Mucosa of descending colon (tissue), 3 donors: ENCODE measurements around the gene EPB41L2. TPM values are rescaled to one million over a fixed set of nuclear protein-coding genes. Genes with fewer than 3 reads are reported as not detected.
A peak's percentile ranks its signal among the peaks of the same experiment; 100 is the strongest.

Experiments
- ATAC-seq: fragments of 200-7000 bp; cut with Tn5 transposase; one replicate; pipeline ENCODE4 v1.9.1; 2020; ENCODE audit warnings: mild to moderate bottlenecking, moderate library complexity
- DNase-seq, 3 donors: peaks; one replicate each; pipeline ENCODE4 v3.0.0-alpha.2; 2020
- H3K36me3 ChIP-seq: fragments of 200-600 bp; one replicate; pipeline ENCODE4 v1.8.0; 2021; ENCODE audit warnings: low read depth, mild to moderate bottlenecking
- H3K4me1 ChIP-seq: fragments of 200-600 bp; one replicate; pipeline ENCODE4 v1.8.0; 2021; ENCODE audit warnings: low read depth, mild to moderate bottlenecking
- H3K4me3 ChIP-seq: fragments of 200-600 bp; one replicate; pipeline ENCODE4 v1.8.0; 2021; ENCODE audit warnings: mild to moderate bottlenecking
- H3K9me3 ChIP-seq: fragments of 200-600 bp; one replicate; pipeline ENCODE4 v1.8.0; 2021; ENCODE audit warnings: mild to moderate bottlenecking
- intact Hi-C, 2 donors: fragments of 100-400 bp; cut with DNase I in 1 of 2; cut with micrococcal nuclease in 1 of 2; formaldehyde crosslinking; loops; one replicate each; pipeline versions ENCODE4 v1.11.0 to v1.11.1; 2022; cut with DNase I, micrococcal nuclease
- total RNA-seq, 3 donors: library from RNA; stranded (reverse); fragmentation: NEBNext Ultra II Directional in 2 of 3; extraction: Animal tissue kit (Norgen Biotek cat#: 25700) in 2 of 3; gene quantifications; one replicate each; pipeline versions ENCODE4 v1.2.1 to v1.2.4, GENCODE V29; 2021 to 2023
- TF ChIP-seq, protein P1 (sequence below): fragments of 200-600 bp; IDR thresholded peaks from one replicate; pipeline ENCODE4 v1.8.0; 2022; ENCODE audit warnings: antibody characterized with exemption, mild to moderate bottlenecking
- donor health status: DM: no; HTN: no; CAD: no; lungs with moderate emphysema.
- donor health status: DM: no; HTN: no; CAD: no.
- donor health status: DM: no; HTN: yes; CAD: no.

Gene EPB41L2
- total RNA-seq, 3 donors from 2014 or later, result 80.1 to 148 (median 93.0) TPM

DNA sequence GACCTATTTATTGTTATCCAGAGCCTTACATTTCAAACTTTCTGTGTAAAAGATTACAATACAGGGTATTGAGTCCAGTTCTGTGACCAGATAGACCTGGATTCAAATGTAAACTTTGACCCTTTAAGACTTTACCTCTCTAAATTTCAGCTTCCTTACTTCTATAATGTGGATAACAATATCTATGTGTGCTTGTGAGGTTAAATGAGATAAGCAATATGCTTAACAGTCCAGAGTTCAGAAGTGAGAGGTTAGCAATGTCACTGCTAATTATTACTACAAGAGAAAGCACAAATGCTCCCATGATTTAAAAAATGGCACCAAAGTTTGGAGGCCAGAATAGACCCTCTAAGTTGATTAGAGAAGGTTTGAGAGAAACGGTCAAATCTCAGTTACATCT is 27.5 kb downstream of the EPB41L2 start:
- intact Hi-C loops, result no loop called here
- TF ChIP-seq, protein P1, sequence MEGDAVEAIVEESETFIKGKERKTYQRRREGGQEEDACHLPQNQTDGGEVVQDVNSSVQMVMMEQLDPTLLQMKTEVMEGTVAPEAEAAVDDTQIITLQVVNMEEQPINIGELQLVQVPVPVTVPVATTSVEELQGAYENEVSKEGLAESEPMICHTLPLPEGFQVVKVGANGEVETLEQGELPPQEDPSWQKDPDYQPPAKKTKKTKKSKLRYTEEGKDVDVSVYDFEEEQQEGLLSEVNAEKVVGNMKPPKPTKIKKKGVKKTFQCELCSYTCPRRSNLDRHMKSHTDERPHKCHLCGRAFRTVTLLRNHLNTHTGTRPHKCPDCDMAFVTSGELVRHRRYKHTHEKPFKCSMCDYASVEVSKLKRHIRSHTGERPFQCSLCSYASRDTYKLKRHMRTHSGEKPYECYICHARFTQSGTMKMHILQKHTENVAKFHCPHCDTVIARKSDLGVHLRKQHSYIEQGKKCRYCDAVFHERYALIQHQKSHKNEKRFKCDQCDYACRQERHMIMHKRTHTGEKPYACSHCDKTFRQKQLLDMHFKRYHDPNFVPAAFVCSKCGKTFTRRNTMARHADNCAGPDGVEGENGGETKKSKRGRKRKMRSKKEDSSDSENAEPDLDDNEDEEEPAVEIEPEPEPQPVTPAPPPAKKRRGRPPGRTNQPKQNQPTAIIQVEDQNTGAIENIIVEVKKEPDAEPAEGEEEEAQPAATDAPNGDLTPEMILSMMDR, result no peak
- no peaks in the 10 kb centered on the region for H3K9me3 ChIP-seq
- H3K4me3 ChIP-seq, result no peak overlapping the region
- peaks cover 3% of the 10 kb centered on the region for H3K4me1 ChIP-seq
- DNase-seq, result no peak
- no peaks in the 10 kb centered on the region for H3K36me3 ChIP-seq
- peak; percentile 51 for ATAC-seq

DNA sequence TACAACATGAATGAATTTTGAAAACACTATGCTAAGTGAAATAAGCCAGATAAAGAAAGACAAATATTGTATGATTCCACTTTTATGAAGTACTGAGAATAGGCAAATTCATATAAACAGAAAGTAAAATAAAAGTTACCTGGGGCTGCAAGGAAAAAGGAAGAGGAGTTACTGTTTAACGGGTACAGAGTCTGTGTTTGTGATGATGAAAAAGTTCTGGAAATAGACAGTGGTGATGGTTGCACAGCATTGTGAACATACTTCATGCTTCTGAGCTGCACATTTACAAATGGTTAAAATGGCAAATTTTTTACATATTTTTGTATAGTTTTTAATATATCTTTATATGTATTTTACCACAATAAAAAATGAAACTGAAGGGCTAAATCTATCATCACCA is 29.4 kb downstream of the EPB41L2 start:
- Histone ChIP-seq H3K9me3 (no peaks in the 10 kb centered on the region), H3K4me3 (no peak overlapping the region), H3K4me1 (peaks cover 9% of the 10 kb centered on the region), H3K36me3 (no peaks in the 10 kb centered on the region)
- intact Hi-C loops, result no loop called here
- DNase-seq, result no peak
- no peak for ATAC-seq
- TF ChIP-seq, protein P1, result no peak

DNA sequence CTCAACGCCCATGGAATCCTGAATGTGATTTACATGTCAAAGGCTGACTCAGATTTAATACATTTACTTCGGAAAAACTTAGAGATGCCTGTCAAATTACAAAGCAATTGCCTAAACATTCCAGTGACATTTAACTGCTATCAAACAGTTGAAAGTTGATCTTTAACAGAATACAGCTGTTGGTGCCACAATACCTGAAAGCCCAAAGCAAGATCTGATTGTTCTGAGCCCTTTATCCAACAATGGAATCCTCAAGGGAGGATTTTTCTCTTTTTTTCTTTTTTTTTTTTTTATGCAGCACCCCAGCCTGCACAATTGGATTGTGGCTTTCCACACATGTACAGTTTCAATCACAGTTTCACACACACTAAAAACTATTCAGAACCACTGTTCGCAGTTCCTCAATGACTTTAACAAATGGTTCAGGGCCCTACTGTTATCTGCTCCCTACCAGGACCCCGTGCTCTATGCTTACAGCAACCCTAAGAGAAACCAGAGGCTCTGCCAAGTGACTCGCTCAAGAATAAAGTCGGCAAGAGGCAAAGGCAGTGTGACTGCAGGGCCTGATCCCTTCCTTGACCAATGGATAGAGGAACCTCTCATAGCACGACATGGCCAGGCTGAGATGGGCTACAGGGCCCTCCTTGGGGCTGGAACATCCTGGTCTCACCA is 33.3 kb downstream of the EPB41L2 start:
- intact Hi-C loops, result no loop called here
- H3K36me3 ChIP-seq, result no peaks in the 10 kb centered on the region
- H3K9me3 ChIP-seq, result no peaks in the 10 kb centered on the region
- ATAC-seq (peak; percentile 64), DNase-seq (no peak)
- H3K4me1 ChIP-seq, result peaks cover 6% of the 10 kb centered on the region
- no peak overlapping the region for H3K4me3 ChIP-seq
- TF ChIP-seq, protein P1, result no peak

DNA sequence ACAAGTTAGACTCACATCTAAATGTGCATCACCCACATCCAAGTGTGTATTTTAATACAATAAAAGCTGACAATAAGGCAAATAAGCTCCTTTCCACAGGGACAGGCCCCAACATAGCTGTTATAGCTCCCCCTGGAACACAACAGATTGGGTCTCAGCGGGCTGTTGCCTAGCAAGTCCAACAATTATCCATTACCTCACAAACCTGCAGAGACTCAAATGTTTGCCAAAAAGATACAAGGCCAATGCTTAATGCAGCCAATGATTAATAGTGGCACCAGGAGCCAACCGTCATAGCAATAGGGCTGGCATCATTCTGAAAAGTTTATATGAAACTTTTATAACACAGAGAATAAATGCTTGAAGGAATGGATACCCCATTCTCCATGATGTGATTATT is 35.7 kb downstream of the EPB41L2 start:
- DNase-seq, result no peak
- no peak for ATAC-seq
- Histone ChIP-seq H3K4me1 (peaks cover 6% of the 10 kb centered on the region), H3K36me3 (no peaks in the 10 kb centered on the region), H3K9me3 (no peaks in the 10 kb centered on the region), H3K4me3 (no peak overlapping the region)
- intact Hi-C loops, result no loop called here
- TF ChIP-seq, protein P1, result no peak

DNA sequence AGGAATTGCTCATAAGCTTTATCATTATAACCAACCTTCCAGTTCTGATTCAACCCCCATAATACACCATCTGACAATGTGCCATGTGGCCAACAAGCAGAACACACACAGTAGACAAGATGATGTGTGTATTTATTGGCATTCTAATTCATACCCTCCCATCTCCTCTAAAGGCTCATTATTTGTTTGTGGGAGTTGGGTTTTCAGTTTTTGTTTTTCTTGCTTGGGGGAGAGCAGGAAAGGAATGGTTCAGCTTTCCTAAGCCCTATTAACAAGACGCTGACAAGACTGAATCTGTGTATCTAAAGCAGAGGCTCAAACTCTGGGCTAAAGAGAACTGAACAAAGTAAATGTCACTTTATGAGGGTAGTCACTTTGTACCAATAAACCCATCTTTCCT is 36.8 kb downstream of the EPB41L2 start:
- TF ChIP-seq, protein P1, result no peak
- Histone ChIP-seq H3K4me1 (peaks cover 6% of the 10 kb centered on the region), H3K4me3 (no peak overlapping the region), H3K36me3 (no peaks in the 10 kb centered on the region), H3K9me3 (no peaks in the 10 kb centered on the region)
- intact Hi-C loops, result no loop called here
- DNase-seq (no peak), ATAC-seq (no peak)

DNA sequence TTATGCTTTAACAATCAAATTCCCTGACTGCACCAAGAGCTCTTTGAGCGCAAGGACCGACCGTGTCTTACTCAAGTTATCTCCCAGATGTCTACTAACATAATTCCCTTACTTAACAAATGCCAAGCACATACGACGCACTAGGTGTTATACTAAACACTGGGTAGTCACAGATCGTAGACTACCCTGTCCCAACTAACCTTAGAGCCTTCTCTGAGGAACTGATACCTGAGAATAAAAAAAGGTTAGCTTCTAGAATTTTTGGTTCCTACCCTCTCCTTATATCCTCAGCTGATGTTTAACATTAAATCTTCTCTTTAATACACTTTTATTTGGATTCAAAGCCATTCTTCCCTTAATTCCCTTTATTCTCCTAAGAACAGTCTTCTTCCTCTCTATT is 38.5 kb downstream of the EPB41L2 start:
- TF ChIP-seq, protein P1, result no peak
- Histone ChIP-seq H3K4me1 (peaks cover 4% of the 10 kb centered on the region), H3K4me3 (no peak overlapping the region), H3K36me3 (no peaks in the 10 kb centered on the region), H3K9me3 (no peaks in the 10 kb centered on the region)
- DNase-seq, result no peak
- intact Hi-C loops, result no loop called here
- no peak for ATAC-seq
